A549 treated with CpdA at 1 μM for 4 hours (cell line): ENCODE results near the gene PLCD1. TPM values are rescaled to one million over a fixed set of nuclear protein-coding genes. Genes with fewer than 3 reads are reported as not detected.

ENCODE experiments used
- total RNA-seq: library from RNA; stranded (reverse); fragments of 200-300 nt; extraction: Qiagen RNA extraction; gene quantifications from 5 replicates; pipeline ENCODE4 v1.2.3, GENCODE V29; 2022; ENCODE audit warnings: low read depth

The PLCD1 gene
- total RNA-seq: 2.3 to 4.4 TPM (median 3.3 TPM) in 5 replicates

DNA sequence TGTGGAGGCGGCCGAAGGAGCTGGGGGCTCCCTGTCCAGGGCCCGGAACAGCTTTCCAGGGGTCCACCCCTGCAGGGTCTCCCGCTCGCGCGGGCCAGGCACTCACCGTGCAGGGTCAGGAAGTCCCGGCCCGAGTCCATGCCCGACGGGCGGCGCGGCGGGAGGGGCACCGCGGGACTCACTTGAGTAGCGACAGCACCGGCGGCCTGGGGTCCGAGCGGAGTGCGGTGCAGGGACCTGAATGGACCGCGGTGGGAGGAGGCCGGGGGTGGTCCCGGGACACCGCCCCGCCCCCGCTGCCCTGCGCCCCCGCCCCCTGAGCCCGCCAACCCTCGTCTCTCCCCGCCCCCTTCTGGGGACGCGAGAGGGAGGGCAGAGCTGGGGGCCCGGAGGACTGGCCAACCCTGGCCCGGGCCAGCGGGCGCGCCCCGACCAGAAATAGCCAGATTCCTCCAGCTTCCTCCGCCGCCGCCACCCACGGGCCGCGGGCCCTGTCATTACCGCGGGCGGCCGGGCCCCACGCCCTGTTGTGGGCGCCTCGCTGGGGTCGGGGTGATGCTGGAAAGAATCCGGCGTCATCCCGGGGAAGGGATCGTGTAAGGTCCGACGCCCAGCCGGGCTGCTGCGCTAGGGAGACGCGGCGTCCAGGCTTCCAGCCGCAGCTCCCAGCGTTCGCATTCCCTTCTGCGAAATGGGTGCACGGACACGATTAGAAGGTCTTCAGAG, at the start of gene PLCD1:
Gene PLCD1 (minus strand): TSS at position 243 of the 726 bp plus-strand sequence. CDS start 103 bp downstream, at position 140.

DNA sequence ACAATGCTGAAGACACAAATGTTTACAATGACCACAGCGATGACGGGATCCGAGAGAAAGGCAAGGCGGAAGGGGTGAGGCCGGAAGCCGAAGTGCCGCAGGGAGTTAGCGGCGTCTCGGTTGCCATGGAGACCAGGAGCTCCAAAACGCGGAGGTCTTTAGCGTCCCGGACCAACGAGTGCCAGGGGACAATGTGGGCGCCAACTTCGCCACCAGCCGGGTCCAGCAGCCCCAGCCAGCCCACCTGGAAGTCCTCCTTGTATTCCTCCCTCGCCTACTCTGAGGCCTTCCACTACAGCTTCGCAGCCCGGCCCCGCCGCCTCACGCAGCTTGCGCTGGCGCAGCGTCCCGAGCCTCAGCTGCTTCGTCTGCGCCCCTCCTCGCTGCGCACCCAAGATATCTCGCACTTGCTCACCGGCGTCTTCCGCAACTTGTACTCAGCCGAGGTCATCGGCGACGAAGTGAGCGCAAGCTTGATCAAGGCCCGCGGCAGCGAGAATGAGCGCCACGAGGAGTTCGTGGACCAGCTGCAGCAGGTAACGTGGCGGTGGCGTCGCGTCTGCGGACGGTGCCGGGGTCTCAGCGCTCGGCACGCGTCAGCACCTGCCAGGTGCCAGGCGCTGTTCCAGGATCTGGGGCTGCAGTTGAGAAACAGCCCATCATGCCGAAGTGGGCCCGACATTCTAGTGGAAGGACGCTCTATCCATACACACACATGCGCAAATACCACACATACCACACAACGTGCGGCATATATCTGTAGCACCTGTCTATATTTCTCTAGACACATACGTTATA, 9.9 kb upstream of the PLCD1 start, which contains the start of gene DLEC1:
Gene DLEC1 (plus strand): TSS at position 108 of the 798 bp plus-strand sequence. CDS start 18 bp downstream, at position 126.

DNA sequence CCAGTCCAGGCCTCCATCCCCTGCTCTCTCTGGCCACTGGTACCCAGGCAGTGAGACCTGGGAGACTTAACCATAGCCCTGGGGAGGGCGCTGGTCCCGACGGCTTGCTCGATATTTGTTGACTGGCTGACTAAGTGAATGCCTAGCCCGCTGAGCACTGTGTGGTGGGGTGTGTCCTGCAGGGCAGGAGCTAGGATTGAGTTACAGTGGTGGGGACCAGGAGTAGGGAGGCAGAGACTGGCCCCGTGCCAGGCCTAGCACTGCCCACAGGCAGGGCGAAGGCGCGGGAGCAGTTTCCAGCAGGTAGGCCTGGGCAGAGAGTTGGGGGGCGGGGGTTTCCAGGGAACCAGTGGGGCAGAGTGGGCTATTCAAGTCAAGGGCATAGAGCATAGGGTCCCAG, 38.9 kb downstream of the PLCD1 start, which contains the start of gene VILL:
Gene VILL (plus strand): TSS at position 260 of the 400 bp plus-strand sequence. CDS start 2,887 bp downstream, outside the sequence.

Other genes with a start within 250 kb of the PLCD1 start
- 9.8 to 11.6 TPM (median 11.0 TPM) in 5 replicates for gene CTDSPL, start 167.8 kb downstream of the PLCD1 start, total RNA-seq
- gene VILL, start 38.9 kb downstream of the PLCD1 start, total RNA-seq: 0.07 to 1.0 TPM (median 0.22 TPM) in 4 of 5 replicates, not detected in the other
- gene DLEC1, start 9.6 kb upstream of the PLCD1 start, total RNA-seq: 0.05 to 0.15 TPM (median 0.06 TPM) in 4 of 5 replicates, not detected in the other
- 41.4 to 49.7 TPM (median 48.9 TPM) in 5 replicates for gene ACAA1, start 107.5 kb upstream of the PLCD1 start, total RNA-seq
- gene MYD88, start 109.0 kb upstream of the PLCD1 start, total RNA-seq: 25.2 to 27.9 TPM (median 27.0 TPM) in 5 replicates
- gene OXSR1, start 135.9 kb upstream of the PLCD1 start, total RNA-seq: 23.5 to 37.0 TPM (median 31.7 TPM) in 5 replicates
- gene SLC22A13, start 236.2 kb upstream of the PLCD1 start, total RNA-seq: 0.06 to 0.12 TPM (median 0.10 TPM) in 3 of 5 replicates, not detected in the others